ENCODE measurements around the gene EFCAB12.
"Not testable (repeated sequence)": the region's sequence is repeated elsewhere in the genome, so short reads cannot be mapped to it uniquely, and the experiment has no call there.

The EFCAB12 gene

GRCh38 chr3:129365296-129366136 lies 62.9 kb downstream of the EFCAB12 start:
- no peak for DNase-seq (ENCODE audit: low read depth)

- DNase-seq (ENCODE audit: low read depth) = not testable (repeated sequence)
These were observed 63.6 kb downstream of the EFCAB12 start for GRCh38 chr3:129364811-129365210.

- not testable (repeated sequence) for DNase-seq (ENCODE audit: low read depth)
These were observed 65.1 kb downstream of the EFCAB12 start for GRCh38 chr3:129363356-129363755.

- DNase-seq (ENCODE audit: low read depth) = no peak
These were observed 67.6 kb downstream of the EFCAB12 start for GRCh38 chr3:129360705-129361460.

GRCh38 chr3:129360171-129360611 lies 68.2 kb downstream of the EFCAB12 start:
- no peak for DNase-seq (ENCODE audit: low read depth)

DNA sequence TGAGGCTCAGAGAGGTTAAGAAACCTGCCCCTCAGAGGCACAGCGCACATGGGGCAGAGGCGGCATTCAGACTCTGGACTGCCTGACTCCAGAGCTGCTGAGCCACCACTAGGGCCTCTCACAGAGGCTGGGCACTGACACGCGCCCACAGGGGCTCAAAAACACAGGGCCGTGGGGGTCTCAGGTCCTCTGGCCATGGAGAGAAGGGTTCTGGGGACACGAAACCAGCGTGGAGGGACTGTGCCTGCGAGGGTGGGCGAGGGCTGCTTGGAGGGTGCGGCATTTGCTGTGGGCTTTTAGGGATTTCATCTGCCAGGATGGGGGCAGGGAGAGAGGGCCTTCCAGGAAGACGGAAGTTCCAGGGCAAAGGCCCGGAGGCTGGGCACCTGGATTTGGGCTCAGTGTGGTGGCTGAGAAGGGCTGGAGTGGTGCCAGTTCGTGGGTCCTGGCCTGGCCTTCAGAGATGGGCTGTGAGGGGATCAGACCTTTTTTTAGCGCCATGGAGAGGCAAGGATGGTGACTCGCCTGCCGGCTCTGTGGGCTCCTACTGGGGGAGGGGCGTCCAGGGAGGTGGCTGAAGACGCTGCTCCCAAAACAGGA lies 69.6 kb downstream of the EFCAB12 start:
- no peak for DNase-seq (ENCODE audit: low read depth)

GRCh38 chr3:129358177-129358771 lies 70.2 kb downstream of the EFCAB12 start:
- DNase-seq (ENCODE audit: low read depth) = no peak

GRCh38 chr3:129357616-129358015 lies 70.8 kb downstream of the EFCAB12 start:
- DNase-seq (ENCODE audit: low read depth) = no peak

- no peak for DNase-seq (ENCODE audit: low read depth)
These were observed 71.5 kb downstream of the EFCAB12 start for GRCh38 chr3:129356756-129357425.

DNA sequence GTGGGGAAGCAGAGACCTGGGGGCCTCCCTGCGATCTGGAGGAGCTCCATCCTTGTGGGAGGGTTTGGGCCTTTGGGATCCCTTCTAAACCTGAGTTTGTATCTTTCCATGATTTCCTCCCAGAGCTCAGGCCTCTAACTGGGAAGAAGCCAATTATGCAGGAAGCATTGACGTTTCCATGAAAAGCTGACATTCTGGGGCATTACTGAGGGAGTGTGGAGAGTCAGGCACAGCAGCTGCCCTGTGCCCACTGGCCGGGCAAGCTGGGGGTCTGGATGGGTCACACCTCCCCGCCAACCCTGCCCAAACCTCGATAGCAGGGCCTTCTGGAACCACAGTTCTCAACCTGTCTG lies 74.9 kb downstream of the EFCAB12 start:
- DNase-seq (ENCODE audit: low read depth) = no peak

- no peak for DNase-seq (ENCODE audit: low read depth)
These were observed 75.5 kb downstream of the EFCAB12 start for GRCh38 chr3:129352650-129353588.

DNA sequence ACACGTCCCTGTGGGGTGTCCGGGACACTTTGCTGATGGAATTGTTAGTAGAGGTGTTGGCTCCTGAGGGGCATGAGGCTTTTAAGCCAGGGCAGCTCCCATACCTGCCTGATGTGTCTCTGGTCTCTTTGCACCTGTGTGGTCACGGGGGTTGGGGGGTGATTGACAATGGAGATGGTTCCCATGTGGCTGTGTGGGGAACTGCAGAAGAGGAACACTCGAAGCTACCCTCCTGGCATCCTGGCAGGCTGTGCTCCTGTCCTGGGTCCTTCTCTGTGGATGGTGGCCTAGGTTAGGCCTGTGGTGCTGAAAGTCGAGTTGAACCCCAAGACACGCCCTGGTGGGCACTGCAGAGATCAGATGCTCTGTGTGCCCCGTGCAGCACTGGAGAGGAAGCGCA lies 76.4 kb downstream of the EFCAB12 start:
- no peak for DNase-seq (ENCODE audit: low read depth)

All from T-helper 22 cell (primary cell).